Endodermal cell (in vitro differentiated cells): ENCODE measurements around the gene MED13L. TPM values are rescaled to one million over a fixed set of nuclear protein-coding genes. Genes with fewer than 3 reads are reported as not detected.
A peak's percentile ranks its signal among the peaks of the same experiment; 100 is the strongest.

Experiments used
- DNase-seq: peaks from one replicate; pipeline ENCODE4 v3.0.0-alpha.2; 2017
- H3K27ac ChIP-seq: 2 replicates; pipeline ENCODE4 v1.5.1; 2013; ENCODE audit warnings: mild to moderate bottlenecking, low read depth, low read length, moderate library complexity
- H3K27me3 ChIP-seq: 2 replicates; pipeline ENCODE4 v1.6.1; 2013; ENCODE audit warnings: mild to moderate bottlenecking, low read length, moderate library complexity; ENCODE audit not compliant: insufficient read depth, control insufficient read depth, poor library complexity, severe bottlenecking
- H3K36me3 ChIP-seq: 2 replicates; pipeline ENCODE4 v1.7.0; 2013; ENCODE audit warnings: mild to moderate bottlenecking, low read length, moderate library complexity; ENCODE audit not compliant: control insufficient read depth, insufficient read depth
- H3K4me1 ChIP-seq: one replicate; pipeline ENCODE4 v1.7.0; 2013; ENCODE audit warnings: low read length; ENCODE audit not compliant: control insufficient read depth, insufficient read depth
- H3K4me3 ChIP-seq: 2 replicates; pipeline ENCODE4 v1.5.1; 2013; ENCODE audit warnings: mild to moderate bottlenecking, low read length, moderate library complexity
- H3K9ac ChIP-seq: 2 replicates; pipeline ENCODE4 v1.6.1; 2013; ENCODE audit warnings: mild to moderate bottlenecking, low read length, moderate library complexity; ENCODE audit not compliant: poor library complexity, severe bottlenecking; ENCODE audit errors: extremely low read depth
- H3K9me3 ChIP-seq: 2 replicates; pipeline ENCODE4 v1.6.1; 2013; ENCODE audit warnings: mild to moderate bottlenecking, low read length, moderate library complexity; ENCODE audit not compliant: control insufficient read depth
- H3K27ac Mint-ChIP-seq: 2 replicates; pipeline ENCODE4 v1.8.0; 2020; ENCODE audit warnings: mixed read lengths
- H3K27me3 Mint-ChIP-seq: 2 replicates; pipeline ENCODE4 v1.8.0; 2021; ENCODE audit warnings: mild to moderate bottlenecking, mixed read lengths; ENCODE audit not compliant: insufficient read depth
- H3K36me3 Mint-ChIP-seq: 2 replicates; pipeline ENCODE4 v1.8.0; 2020; ENCODE audit warnings: low read depth, mixed read lengths
- H3K4me1 Mint-ChIP-seq: 2 replicates; pipeline ENCODE4 v1.8.0; 2020; ENCODE audit warnings: mixed read lengths
- H3K4me3 Mint-ChIP-seq: 2 replicates; pipeline ENCODE4 v1.8.0; 2020; ENCODE audit warnings: mild to moderate bottlenecking, moderate library complexity, mixed read lengths
- H3K9me3 Mint-ChIP-seq: 2 replicates; pipeline ENCODE4 v1.8.0; 2020; ENCODE audit warnings: mild to moderate bottlenecking, mixed read lengths
- WGBS, 2 experiments: methylation state at CpG; one replicate each; pipeline versions ENCODE4 v1.1.5 to v1.1.7; 2013; ENCODE audit warnings: missing lambda C conversion rate in 2 of 2, mixed read lengths in 1 of 2; ENCODE audit not compliant: insufficient coverage in 1 of 2, insufficient read length in 1 of 2; 5-methylcytosine and 5-hydroxymethylcytosine counted together
- total RNA-seq, 2 donors: library from RNA; stranded (reverse); fragmentation: NEBNext Ultra II Directional in 1 of 2; extraction: Animal tissue kit (Norgen Biotek cat#: 25700) in 1 of 2; gene quantifications; 2 replicates in 1 of 2; 3 replicates in 1 of 2; pipeline ENCODE4 v1.2.1, GENCODE V29; 2021
- TF ChIP-seq, protein P1 (sequence below): fragments of 200-600 bp; sonication (generic); conservative IDR thresholded peaks from 2 replicates; pipeline ENCODE4 v1.5.0; 2021; ENCODE audit warnings: antibody characterized with exemption, mild to moderate bottlenecking

Gene MED13L
- total RNA-seq, 2 donors from 2014 or later, result 101 to 111 TPM

DNA sequence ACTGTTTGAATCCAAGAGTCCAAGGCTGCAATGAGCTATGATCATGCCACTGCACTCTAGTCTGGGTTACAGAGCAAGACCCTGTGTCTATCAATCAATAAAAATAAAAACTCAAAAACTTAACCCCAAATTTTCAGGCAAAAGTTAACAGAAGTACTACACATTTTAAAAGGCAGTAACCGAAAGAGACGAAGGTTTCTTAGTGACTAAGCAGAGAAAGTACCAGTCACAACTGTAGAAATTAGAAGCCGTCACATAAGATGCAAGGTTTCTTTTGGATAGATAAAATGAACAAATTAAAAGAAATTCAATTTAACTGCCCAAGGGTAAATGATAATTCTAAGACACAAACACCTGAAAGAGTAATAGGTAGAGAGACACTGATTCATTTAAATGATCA lies 103.5 kb downstream of the MED13L start:
- H3K4me3 ChIP-seq, result no peak overlapping the region
- H3K27me3 ChIP-seq, result no peaks in the 10 kb centered on the region
- no peaks in the 10 kb centered on the region for H3K27me3 Mint-ChIP-seq
- peaks cover 33% of the 10 kb centered on the region for H3K4me1 Mint-ChIP-seq
- no peak overlapping the region for H3K4me3 Mint-ChIP-seq
- no peaks in the 10 kb centered on the region for H3K36me3 ChIP-seq
- TF ChIP-seq, protein P1, sequence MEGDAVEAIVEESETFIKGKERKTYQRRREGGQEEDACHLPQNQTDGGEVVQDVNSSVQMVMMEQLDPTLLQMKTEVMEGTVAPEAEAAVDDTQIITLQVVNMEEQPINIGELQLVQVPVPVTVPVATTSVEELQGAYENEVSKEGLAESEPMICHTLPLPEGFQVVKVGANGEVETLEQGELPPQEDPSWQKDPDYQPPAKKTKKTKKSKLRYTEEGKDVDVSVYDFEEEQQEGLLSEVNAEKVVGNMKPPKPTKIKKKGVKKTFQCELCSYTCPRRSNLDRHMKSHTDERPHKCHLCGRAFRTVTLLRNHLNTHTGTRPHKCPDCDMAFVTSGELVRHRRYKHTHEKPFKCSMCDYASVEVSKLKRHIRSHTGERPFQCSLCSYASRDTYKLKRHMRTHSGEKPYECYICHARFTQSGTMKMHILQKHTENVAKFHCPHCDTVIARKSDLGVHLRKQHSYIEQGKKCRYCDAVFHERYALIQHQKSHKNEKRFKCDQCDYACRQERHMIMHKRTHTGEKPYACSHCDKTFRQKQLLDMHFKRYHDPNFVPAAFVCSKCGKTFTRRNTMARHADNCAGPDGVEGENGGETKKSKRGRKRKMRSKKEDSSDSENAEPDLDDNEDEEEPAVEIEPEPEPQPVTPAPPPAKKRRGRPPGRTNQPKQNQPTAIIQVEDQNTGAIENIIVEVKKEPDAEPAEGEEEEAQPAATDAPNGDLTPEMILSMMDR, result no peak
- no peak for DNase-seq
- no peaks in the 10 kb centered on the region for H3K9me3 ChIP-seq
- H3K4me1 ChIP-seq, result peaks cover 16% of the 10 kb centered on the region
- no peaks in the 10 kb centered on the region for H3K36me3 Mint-ChIP-seq
- WGBS, 2 experiments, result 92 to 99% methylated on average over 3 of the region's 3 CpGs
- H3K27ac Mint-ChIP-seq, result peak overlapping the region; percentile 35
- H3K9me3 Mint-ChIP-seq, result no peaks in the 10 kb centered on the region
- H3K27ac ChIP-seq, result no peak overlapping the region
- H3K9ac ChIP-seq, result no peak overlapping the region

DNA sequence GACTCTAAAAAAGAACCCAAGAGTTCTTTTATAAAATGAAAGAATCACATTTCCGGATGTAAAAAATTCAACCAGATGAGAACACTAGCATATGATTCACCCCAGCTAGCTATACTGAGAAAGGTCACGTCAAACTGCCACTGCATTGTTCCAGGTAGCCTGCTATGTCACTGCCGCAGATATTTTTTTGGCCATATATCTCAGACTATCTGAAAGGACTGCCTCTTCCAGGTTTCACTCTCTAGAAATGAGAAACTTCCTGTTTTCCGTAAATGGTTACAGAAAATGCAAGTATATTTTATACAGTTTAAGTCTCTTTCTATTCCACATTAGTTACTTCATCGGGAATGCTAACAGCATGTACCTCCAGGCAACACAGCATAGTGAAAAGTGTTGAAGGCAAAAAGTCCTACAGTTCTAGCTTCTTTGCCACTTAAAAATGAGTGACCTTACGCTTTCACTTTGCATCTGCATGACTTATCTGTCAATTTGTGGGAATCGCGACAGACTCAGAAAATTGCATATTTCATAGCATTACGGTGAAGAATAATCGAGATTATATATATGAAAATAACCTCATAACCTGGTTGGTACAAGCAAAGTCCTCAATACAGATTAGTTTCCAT lies 105.2 kb downstream of the MED13L start:
- Mint-ChIP-seq H3K27me3 (no peaks in the 10 kb centered on the region), H3K27ac (no peak overlapping the region), H3K36me3 (no peaks in the 10 kb centered on the region), H3K9me3 (no peaks in the 10 kb centered on the region), H3K4me3 (no peak overlapping the region), H3K4me1 (peaks cover 38% of the 10 kb centered on the region)
- Histone ChIP-seq H3K9ac (no peak overlapping the region), H3K9me3 (no peaks in the 10 kb centered on the region), H3K27ac (no peak overlapping the region), H3K4me3 (no peak overlapping the region), H3K36me3 (no peaks in the 10 kb centered on the region), H3K4me1 (peaks cover 18% of the 10 kb centered on the region), H3K27me3 (no peaks in the 10 kb centered on the region)
- DNase-seq, result no peak
- WGBS, 2 experiments, result 91 to 94% methylated on average over 6 to 10 of the region's 10 CpGs
- TF ChIP-seq, protein P1, result no peak

DNA sequence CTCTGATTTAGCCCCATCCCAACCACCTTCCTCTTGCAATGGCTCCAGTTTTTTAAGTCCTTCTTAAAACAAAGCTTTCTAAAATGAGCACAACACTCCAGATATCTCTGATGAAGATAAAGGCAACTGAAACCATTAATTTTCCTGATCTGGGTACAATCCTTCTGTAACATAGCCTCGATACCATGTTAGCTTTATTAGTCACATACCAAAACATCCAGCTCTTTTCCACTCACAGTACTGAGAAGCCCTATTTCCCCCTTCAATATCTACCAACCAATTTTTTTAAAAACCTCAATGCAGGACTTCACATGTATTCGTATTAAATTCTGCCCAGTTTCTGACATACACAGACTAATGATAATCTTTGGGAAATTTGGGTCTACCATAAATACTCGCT lies 105.9 kb downstream of the MED13L start:
- Histone ChIP-seq H3K36me3 (no peaks in the 10 kb centered on the region), H3K4me1 (peaks cover 18% of the 10 kb centered on the region), H3K27me3 (no peaks in the 10 kb centered on the region), H3K9me3 (no peaks in the 10 kb centered on the region), H3K4me3 (no peak overlapping the region), H3K9ac (no peak overlapping the region), H3K27ac (no peak overlapping the region)
- WGBS, 2 experiments, result 91 to 96% methylated on average over 3 of the region's 3 CpGs
- TF ChIP-seq, protein P1, result no peak
- no peaks in the 10 kb centered on the region for H3K9me3 Mint-ChIP-seq
- no peaks in the 10 kb centered on the region for H3K27me3 Mint-ChIP-seq
- no peak overlapping the region for H3K27ac Mint-ChIP-seq
- DNase-seq, result no peak
- H3K36me3 Mint-ChIP-seq, result no peaks in the 10 kb centered on the region
- H3K4me3 Mint-ChIP-seq, result no peak overlapping the region
- peaks cover 33% of the 10 kb centered on the region for H3K4me1 Mint-ChIP-seq
